Measurements from ENCODE around the gene DEPDC1B. TPM values are rescaled to one million over a fixed set of nuclear protein-coding genes. Genes with fewer than 3 reads are reported as not detected.
A peak's percentile ranks its signal among the peaks of the same experiment; 100 is the strongest.
"Not testable (repeated sequence)": the region's sequence is repeated elsewhere in the genome, so short reads cannot be mapped to it uniquely, and the experiment has no call there.

Gene DEPDC1B
- polyA plus RNA-seq, 6 donors from 2014 or later: 0.44 TPM; not detected in 5

- H3K27ac Mint-ChIP-seq: peak overlapping the region in 1 of 6 donors; percentile 53
- not testable (repeated sequence) for H3K4me3 Mint-ChIP-seq; H3K9me3 Mint-ChIP-seq; DNase-seq; H3K4me1 Mint-ChIP-seq; H3K27me3 Mint-ChIP-seq; H3K36me3 Mint-ChIP-seq; ATAC-seq (ENCODE audit: low read depth in 2 of 2)
Measured at GRCh38 chr5:60624875-60625274, 75.1 kb downstream of the DEPDC1B start.

DNA sequence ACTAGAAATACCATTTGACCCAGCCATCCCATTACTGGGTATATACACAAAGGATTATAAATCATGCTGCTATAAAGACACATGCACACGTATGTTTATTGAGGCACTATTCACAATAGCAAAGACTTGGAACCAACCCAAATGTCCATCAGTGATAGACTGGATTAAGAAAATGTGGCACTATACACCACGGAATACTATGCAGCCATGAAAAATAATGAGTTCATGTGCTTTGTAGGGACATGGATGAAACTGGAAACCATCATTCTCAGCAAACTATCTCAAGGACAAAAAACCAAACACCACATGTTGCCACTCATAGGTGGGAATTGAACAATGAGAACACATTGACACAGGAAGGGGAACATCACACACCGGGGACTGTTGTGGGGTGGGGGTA lies 79.2 kb downstream of the DEPDC1B start:
- not testable (repeated sequence) for H3K27me3 Mint-ChIP-seq; H3K4me1 Mint-ChIP-seq; H3K27ac Mint-ChIP-seq; H3K4me3 Mint-ChIP-seq; DNase-seq; H3K9me3 Mint-ChIP-seq; ATAC-seq (ENCODE audit: low read depth in 2 of 2); H3K36me3 Mint-ChIP-seq

GRCh38 chr5:60613826-60614225 lies 86.1 kb downstream of the DEPDC1B start:
- Mint-ChIP-seq H3K4me1 (peaks cover 13 to 15% (median 14%) of the 10 kb centered on the region in 3 donors), H3K27ac (peak overlapping the region in 1 of 6 donors; percentile 17), H3K4me3 (no peak overlapping the region), H3K27me3 (no peaks in the 10 kb centered on the region), H3K36me3 (no peaks in the 10 kb centered on the region), H3K9me3 (peaks cover 0 to 5% (median 2%) of the 10 kb centered on the region in 7 donors)
- ATAC-seq (ENCODE audit: low read depth in 2 of 2) (no peak), DNase-seq (no peak)

DNA sequence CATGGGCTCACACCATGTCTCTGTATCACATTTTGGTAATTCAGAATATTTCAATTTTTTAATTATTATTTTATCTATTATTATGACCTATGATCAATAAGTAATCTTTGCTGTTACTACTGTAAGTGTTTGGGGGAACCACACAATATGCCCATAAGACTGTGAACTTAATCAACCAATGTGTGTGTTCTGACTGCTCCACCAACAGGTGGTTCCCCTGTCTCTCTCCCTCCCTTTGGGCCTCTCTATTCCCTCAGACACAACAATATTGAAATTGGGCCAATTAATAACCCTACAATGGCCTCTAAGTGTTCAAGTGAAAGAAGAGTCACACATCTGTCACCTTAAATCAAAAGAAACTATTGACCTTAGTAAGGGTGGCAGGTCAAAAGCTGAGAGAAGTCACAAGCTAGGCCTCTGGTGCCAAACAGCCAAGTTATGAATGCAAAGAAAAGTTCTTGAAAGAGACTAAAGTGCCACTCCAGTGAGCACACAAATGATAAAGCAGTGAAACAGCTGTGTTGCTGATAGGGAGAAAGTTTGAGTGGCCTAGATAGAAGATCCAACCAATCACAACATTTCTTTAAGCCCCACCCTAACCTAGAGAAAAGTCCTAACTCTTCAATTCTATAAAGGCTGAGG lies 88.7 kb downstream of the DEPDC1B start:
- Mint-ChIP-seq H3K9me3 (peaks cover 0 to 5% (median 2%) of the 10 kb centered on the region in 7 donors), H3K27me3 (no peaks in the 10 kb centered on the region), H3K4me1 (peaks cover 13 to 15% (median 14%) of the 10 kb centered on the region in 3 donors), H3K4me3 (no peak overlapping the region), H3K27ac (peak overlapping the region in 2 of 6 donors; percentile 40 to 66), H3K36me3 (no peaks in the 10 kb centered on the region)
- DNase-seq (no peak), ATAC-seq (ENCODE audit: low read depth in 2 of 2) (no peak)

DNA sequence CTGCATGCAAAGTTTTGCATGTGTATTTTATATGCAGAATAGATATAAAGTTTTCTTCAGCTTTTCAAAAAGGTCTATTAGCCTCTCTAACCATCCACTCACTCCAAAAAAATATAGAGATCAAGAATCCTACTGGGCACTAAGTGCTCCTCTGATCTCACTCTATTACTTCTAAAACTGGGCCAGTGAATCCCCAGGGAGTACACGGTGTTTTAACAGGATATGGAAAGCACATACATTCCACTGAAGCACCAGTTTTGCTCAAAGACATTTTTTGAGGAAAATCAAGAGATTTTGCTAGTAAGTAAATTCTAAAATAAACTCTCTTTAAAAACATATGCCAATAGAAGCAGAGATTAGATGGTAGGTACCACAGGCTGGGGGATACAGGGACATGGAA lies 95.2 kb downstream of the DEPDC1B start:
- no peak for DNase-seq
- H3K9me3 Mint-ChIP-seq: no peaks in the 10 kb centered on the region
- H3K27me3 Mint-ChIP-seq: no peaks in the 10 kb centered on the region
- no peaks in the 10 kb centered on the region for H3K36me3 Mint-ChIP-seq
- no peak overlapping the region for H3K4me3 Mint-ChIP-seq
- H3K27ac Mint-ChIP-seq: no peak overlapping the region
- H3K4me1 Mint-ChIP-seq: peaks cover 0 to 6% (median 0%) of the 10 kb centered on the region in 3 donors
- no peak for ATAC-seq (ENCODE audit: low read depth in 2 of 2)

DNA sequence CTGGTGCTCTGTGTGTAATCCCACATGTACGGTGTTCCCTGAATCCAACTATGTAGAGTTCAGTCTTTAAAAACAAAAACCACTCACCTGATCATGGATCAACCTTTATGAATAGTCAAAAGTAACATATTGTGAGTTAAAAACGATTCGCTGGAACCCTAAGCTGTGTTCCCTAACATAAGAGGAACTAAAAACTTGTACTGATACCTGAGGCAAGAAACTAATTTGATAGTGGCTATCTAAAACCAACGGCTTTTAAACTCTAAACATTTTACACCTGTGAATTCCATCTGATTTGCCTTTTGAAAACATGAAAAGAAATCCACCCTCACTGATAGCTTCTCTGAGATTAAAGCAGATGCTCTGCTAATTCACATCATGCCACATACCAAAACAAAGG lies 101.5 kb downstream of the DEPDC1B start:
- H3K4me1 Mint-ChIP-seq: peaks cover 17 to 25% (median 19%) of the 10 kb centered on the region in 3 donors
- peak overlapping the region; percentile 25 to 78 (median 54) for H3K27ac Mint-ChIP-seq
- peaks cover 0 to 2% (median 0%) of the 10 kb centered on the region in 7 donors for H3K9me3 Mint-ChIP-seq
- peak overlapping the region in 6 of 8 donors; percentile 11 to 71 (median 54) for H3K4me3 Mint-ChIP-seq
- H3K36me3 Mint-ChIP-seq: no peaks in the 10 kb centered on the region
- ATAC-seq (ENCODE audit: low read depth in 2 of 2) (peak; percentile 64 to 68), DNase-seq (no peak)
- no peaks in the 10 kb centered on the region for H3K27me3 Mint-ChIP-seq

DNA sequence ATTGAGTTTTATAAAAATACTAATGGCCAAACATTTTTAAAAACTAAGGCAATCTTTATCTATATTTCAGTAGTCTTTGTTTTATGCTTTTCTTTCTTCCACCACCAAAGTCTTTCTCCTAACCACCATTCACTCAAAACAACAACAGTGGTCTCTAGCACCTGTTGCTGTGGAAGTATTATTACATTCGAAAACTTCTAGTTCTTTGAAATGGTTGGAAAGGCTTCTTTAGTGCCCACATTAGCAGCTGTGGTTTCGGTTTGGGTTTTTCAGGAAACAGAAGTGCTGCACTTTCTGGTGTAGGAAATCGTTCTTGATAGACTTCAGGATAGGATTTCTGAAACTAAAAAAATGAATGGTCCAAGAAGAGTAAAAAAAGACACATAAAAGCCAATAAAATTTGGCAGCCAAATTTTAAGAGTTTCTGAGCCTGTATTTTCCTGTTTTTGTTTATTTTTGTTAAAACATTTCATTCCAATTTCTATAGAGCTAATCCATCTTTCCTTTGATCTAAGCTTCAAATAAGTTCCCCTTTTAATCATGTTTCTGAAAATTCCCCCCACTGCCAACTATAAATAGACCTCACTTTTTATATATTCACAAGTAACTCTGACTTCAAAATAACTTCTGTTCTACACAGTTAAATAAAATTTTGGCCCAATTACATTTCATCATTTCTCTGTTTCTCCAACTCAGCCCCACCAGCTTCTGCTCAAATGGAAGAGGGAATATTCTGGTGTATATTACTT lies 102.2 kb downstream of the DEPDC1B start:
- H3K27ac Mint-ChIP-seq: peak overlapping the region in 5 of 6 donors; percentile 1 to 78 (median 69)
- H3K36me3 Mint-ChIP-seq: no peaks in the 10 kb centered on the region
- peak overlapping the region in 6 of 8 donors; percentile 1 to 71 (median 54) for H3K4me3 Mint-ChIP-seq
- peak; percentile 17 for DNase-seq
- peaks cover 17 to 25% (median 19%) of the 10 kb centered on the region in 3 donors for H3K4me1 Mint-ChIP-seq
- ATAC-seq (ENCODE audit: low read depth in 2 of 2): peak; percentile 74 to 78
- H3K27me3 Mint-ChIP-seq: no peaks in the 10 kb centered on the region
- H3K9me3 Mint-ChIP-seq: peaks cover 0 to 2% (median 0%) of the 10 kb centered on the region in 7 donors

- H3K4me3 Mint-ChIP-seq: no peak overlapping the region
- H3K4me1 Mint-ChIP-seq: peaks cover 17 to 19% (median 19%) of the 10 kb centered on the region in 3 donors
- ATAC-seq (ENCODE audit: low read depth in 2 of 2) (no peak), DNase-seq (no peak)
- H3K9me3 Mint-ChIP-seq: peaks cover 0 to 2% (median 0%) of the 10 kb centered on the region in 7 donors
- H3K36me3 Mint-ChIP-seq: peaks cover 0 to 3% of the 10 kb centered on the region in 2 donors
- H3K27ac Mint-ChIP-seq: peak overlapping the region in 2 of 6 donors; percentile 25 to 83
- H3K27me3 Mint-ChIP-seq: no peaks in the 10 kb centered on the region
Measured at GRCh38 chr5:60594715-60595477, 105.1 kb downstream of the DEPDC1B start.

DNA sequence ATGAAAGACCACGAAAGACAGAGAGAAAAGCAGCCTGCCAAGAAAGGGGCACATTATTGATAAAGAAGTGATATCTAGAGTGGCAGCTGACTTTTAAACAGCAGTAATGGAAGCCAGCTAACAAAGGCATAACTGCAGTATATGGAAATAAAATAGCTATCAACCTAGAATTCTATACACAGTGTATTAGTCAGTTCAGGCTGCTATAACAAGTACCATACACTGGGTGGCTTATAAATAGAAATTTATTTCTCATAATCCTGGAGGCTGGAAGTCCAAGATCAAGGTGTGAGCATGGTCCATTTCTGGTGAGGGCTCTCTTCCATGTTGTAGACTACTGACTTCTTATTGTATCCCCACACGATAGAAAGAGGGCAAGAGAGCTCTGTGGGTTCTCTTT lies 109.8 kb downstream of the DEPDC1B start:
- DNase-seq: no peak
- H3K4me3 Mint-ChIP-seq: no peak overlapping the region

DNA sequence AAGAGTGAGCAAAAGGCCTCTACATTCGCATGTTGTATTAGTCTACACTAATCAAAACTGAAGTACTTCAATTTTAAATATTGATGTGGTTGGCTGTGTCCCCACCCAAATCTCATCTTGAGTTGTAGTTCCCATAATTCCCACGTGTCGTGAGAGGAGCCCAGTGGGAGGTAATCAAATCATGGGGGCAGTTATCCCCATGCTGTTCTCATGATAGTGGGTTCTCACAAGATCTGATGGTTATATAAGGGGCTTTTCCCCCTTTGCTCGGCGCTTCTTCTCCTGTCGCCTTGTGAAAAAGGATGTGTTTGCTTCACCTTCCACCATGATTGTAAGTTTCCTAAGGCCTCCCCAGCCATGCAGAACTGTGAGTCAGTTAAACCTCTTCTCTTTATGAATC lies 112.7 kb downstream of the DEPDC1B start:
- not testable (repeated sequence) for ATAC-seq (ENCODE audit: low read depth in 2 of 2)

More for the DNA sequence above, 109.8 kb downstream of the DEPDC1B start:
- peaks cover 0 to 5% (median 0%) of the 10 kb centered on the region in 7 donors for H3K9me3 Mint-ChIP-seq
- H3K27me3 Mint-ChIP-seq: no peaks in the 10 kb centered on the region
- H3K27ac Mint-ChIP-seq: peak overlapping the region in 1 of 6 donors; percentile 54
- H3K4me1 Mint-ChIP-seq: peaks cover 10 to 12% (median 12%) of the 10 kb centered on the region in 3 donors
- H3K36me3 Mint-ChIP-seq: peaks cover 0 to 8% of the 10 kb centered on the region in 2 donors
- no peak for ATAC-seq (ENCODE audit: low read depth in 2 of 2)

DNA sequence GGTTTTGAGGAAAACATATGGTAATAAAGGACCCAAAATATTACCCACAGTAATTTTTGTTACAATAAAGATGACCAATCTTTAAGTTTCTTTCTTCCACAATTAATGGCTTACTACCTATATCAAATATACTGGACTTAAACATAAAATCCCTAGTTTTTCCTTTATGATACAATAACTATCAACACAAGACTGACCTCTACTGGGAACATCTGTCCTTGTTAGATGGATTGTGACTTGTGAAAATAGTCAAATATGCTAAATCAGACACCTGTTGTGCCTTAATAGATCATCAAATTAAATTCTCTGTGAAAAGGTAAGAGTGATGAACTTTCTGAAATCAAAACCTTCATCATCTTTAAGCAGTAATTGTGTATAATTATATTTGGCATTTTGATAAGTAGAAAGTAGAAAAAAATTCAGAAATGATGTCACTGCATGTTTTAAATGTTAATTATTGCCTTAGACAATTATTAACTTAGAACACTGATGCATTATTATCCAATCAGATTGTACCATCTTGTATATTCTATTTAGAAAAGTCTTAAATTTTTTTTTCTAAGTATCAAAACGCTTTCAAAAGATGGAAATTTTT lies 113.6 kb downstream of the DEPDC1B start:
- H3K27me3 Mint-ChIP-seq: no peaks in the 10 kb centered on the region
- DNase-seq (peak; percentile 23), ATAC-seq (ENCODE audit: low read depth in 2 of 2) (peak in 1 of 2 donors; percentile 51)
- H3K36me3 Mint-ChIP-seq: peaks cover 0 to 15% of the 10 kb centered on the region in 2 donors
- H3K4me3 Mint-ChIP-seq: no peak overlapping the region
- H3K4me1 Mint-ChIP-seq: peaks cover 13 to 20% (median 20%) of the 10 kb centered on the region in 3 donors
- peak overlapping the region in 1 of 6 donors; percentile 34 for H3K27ac Mint-ChIP-seq
- H3K9me3 Mint-ChIP-seq: peaks cover 0 to 11% (median 8%) of the 10 kb centered on the region in 7 donors

More for the DNA sequence above, 112.7 kb downstream of the DEPDC1B start:
- H3K36me3 Mint-ChIP-seq, H3K4me3 Mint-ChIP-seq, H3K27ac Mint-ChIP-seq, H3K9me3 Mint-ChIP-seq, DNase-seq, H3K27me3 Mint-ChIP-seq: not testable (repeated sequence)
- H3K4me1 Mint-ChIP-seq: peaks cover 13 to 20% (median 20%) of the 10 kb centered on the region in 3 donors

DNA sequence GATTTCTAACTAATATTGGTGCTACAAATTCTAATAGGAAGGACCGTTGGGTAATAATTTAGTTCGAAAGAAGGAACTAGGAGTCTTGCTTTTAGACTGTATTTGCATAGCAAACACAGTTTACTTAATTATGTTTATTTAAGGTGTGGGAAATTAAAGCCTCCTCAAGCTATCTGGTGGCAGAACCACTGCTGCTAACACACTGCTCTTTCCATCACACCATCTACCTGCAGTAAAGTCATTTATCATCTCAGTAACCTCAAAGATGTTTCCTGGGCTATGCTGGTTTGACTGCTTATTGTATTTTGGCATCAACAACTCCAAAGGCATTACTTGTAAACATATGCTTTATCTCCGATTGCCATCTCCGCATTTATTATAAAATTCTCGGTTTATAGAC lies 114.3 kb downstream of the DEPDC1B start:
- H3K4me3 Mint-ChIP-seq: no peak overlapping the region
- ATAC-seq (ENCODE audit: low read depth in 2 of 2): no peak
- peaks cover 0 to 11% (median 8%) of the 10 kb centered on the region in 7 donors for H3K9me3 Mint-ChIP-seq
- H3K4me1 Mint-ChIP-seq: peaks cover 13 to 25% (median 20%) of the 10 kb centered on the region in 3 donors
- DNase-seq: no peak
- no peaks in the 10 kb centered on the region for H3K27me3 Mint-ChIP-seq
- peak overlapping the region in 4 of 6 donors; percentile 32 to 74 (median 52) for H3K27ac Mint-ChIP-seq
- peaks cover 0 to 15% of the 10 kb centered on the region in 2 donors for H3K36me3 Mint-ChIP-seq

- Mint-ChIP-seq H3K4me3 (no peak overlapping the region), H3K27ac (no peak overlapping the region), H3K27me3 (no peaks in the 10 kb centered on the region), H3K36me3 (peaks cover 0 to 7% of the 10 kb centered on the region in 2 donors), H3K4me1 (peaks cover 20 to 38% (median 24%) of the 10 kb centered on the region in 3 donors), H3K9me3 (peaks cover 0 to 13% (median 3%) of the 10 kb centered on the region in 7 donors)
- ATAC-seq (ENCODE audit: low read depth in 2 of 2) (no peak), DNase-seq (no peak)
Measured at GRCh38 chr5:60584304-60584703, 115.7 kb downstream of the DEPDC1B start.

Data from naive B cell (primary cell).